GM12878 (cell line): ENCODE results near the gene PBOV1. TPM values are rescaled to one million over a fixed set of nuclear protein-coding genes. Genes with fewer than 3 reads are reported as not detected.

Experiments used
- ATAC-seq: fragments of 200-7000 bp; cut with Tn5 transposase; 3 replicates; pipeline ENCODE4 v1.9.1; 2020; ENCODE audit warnings: mild to moderate bottlenecking, moderate library complexity
- BruUV-seq: library from RNA; stranded (reverse); fragments of 400-500 nt; replicated peaks from 2 replicates; lab custom pipeline; 2021; lab: Mats Ljungman, UMichigan
- CTCF ChIA-PET: fragments of 300-600 bp; sonication (Branson Sonifier 250); formaldehyde crosslinking; extraction: SDS; loops from one replicate; lab custom pipeline; 2021; ENCODE audit warnings: inconsistent platforms; lab: Yijun Ruan, JAX
- POLR2A ChIA-PET: fragments of 350-600 bp; formaldehyde crosslinking; extraction: SDS; loops from one replicate; lab custom pipeline; 2021; ENCODE audit warnings: inconsistent platforms; lab: Charles Lee
- RAD21 ChIA-PET: fragments of 300-600 bp; sonication (Branson Sonifier 250); formaldehyde crosslinking; loops from one replicate; lab custom pipeline; 2023; ENCODE audit warnings: antibody characterized with exemption; ENCODE audit not compliant: unreplicated experiment; lab: Charles Lee
- SMC1A ChIA-PET: fragments of 300-600 bp; sonication (Branson Sonifier 250); formaldehyde crosslinking; loops from one replicate; lab custom pipeline; 2023; ENCODE audit not compliant: unreplicated experiment, uncharacterized antibody; lab: Charles Lee
- DNase-seq: peaks from one replicate; pipeline ENCODE4 v3.0.0-alpha.2; 2011; ENCODE audit warnings: low read depth, low spot score
- FAIRE-seq: peaks from 3 replicates; lab custom pipeline; 2011; peaks lifted over from hg19 to GRCh38; lab: Jason Lieb, UNC
- H2AFZ ChIP-seq: 2 replicates; pipeline ENCODE4 v1.6.0; 2011; ENCODE audit warnings: low read depth, low read length, control low read depth; ENCODE audit not compliant: control insufficient read depth
- H3K27ac ChIP-seq: 2 replicates; pipeline ENCODE4 v1.5.1; 2011; ENCODE audit warnings: control low read depth; ENCODE audit not compliant: control insufficient read depth, insufficient read depth
- H3K27me3 ChIP-seq, 2 experiments: replicated peaks in 1 of 2; 2 replicates each; pipeline versions ENCODE4 v1.6.0 to v1.6.1; 2011; ENCODE audit warnings: low read length in 1 of 2; ENCODE audit not compliant: control insufficient read depth in 2 of 2, insufficient read depth in 2 of 2
- H3K36me3 ChIP-seq, 2 experiments: 2 replicates each; pipeline ENCODE4 v1.5.1; 2011; ENCODE audit warnings: low read length in 1 of 2; ENCODE audit not compliant: control insufficient read depth in 2 of 2, insufficient read depth in 2 of 2
- H3K4me1 ChIP-seq: 2 replicates; pipeline ENCODE4 v1.6.1; 2011; ENCODE audit warnings: mild to moderate bottlenecking, low read length, moderate library complexity, mixed read lengths; ENCODE audit not compliant: control insufficient read depth, insufficient read depth
- H3K4me2 ChIP-seq: 2 replicates; pipeline ENCODE4 v1.6.0; 2011; ENCODE audit warnings: control low read depth; ENCODE audit not compliant: control insufficient read depth, insufficient read depth
- H3K4me3 ChIP-seq: fragments of 200-600 bp; sonication (generic); 2 replicates; pipeline ENCODE4 v1.5.1; 2016
- H3K79me2 ChIP-seq: 2 replicates; pipeline ENCODE4 v1.6.0; 2011; ENCODE audit warnings: low read length; ENCODE audit not compliant: control insufficient read depth, insufficient read depth
- H3K9ac ChIP-seq: 2 replicates; pipeline ENCODE4 v1.8.0; 2011; ENCODE audit warnings: low read length, control low read depth, mixed read lengths; ENCODE audit not compliant: control insufficient read depth, insufficient read depth
- H3K9me3 ChIP-seq: replicated peaks from 3 replicates; pipeline ENCODE4 v1.5.1; 2011; ENCODE audit warnings: mild to moderate bottlenecking, low read length; ENCODE audit not compliant: control insufficient read depth, insufficient read depth
- H4K20me1 ChIP-seq: 2 replicates; pipeline ENCODE4 v1.6.0; 2011; ENCODE audit not compliant: control insufficient read depth, insufficient read depth
- ASH2L ChIP-seq: fragments of 300-600, 200-600 bp; sonication (generic); IDR thresholded peaks from 2 replicates; pipeline ENCODE4 v1.6.1; 2017; ENCODE audit warnings: low read depth, mild to moderate bottlenecking, borderline replicate concordance
- EGR1 ChIP-seq, 2 experiments: IDR thresholded peaks; 1 replicate in 1 of 2; 2 replicates in 1 of 2; pipeline ENCODE4 v1.6.1; 2011 to 2012; ENCODE audit warnings: low read depth in 2 of 2, low read length in 2 of 2, borderline replicate concordance in 1 of 2, mild to moderate bottlenecking in 1 of 2, moderate library complexity in 1 of 2
- FOXM1 ChIP-seq: IDR thresholded peaks from 2 replicates; pipeline ENCODE4 v1.6.1; 2012; ENCODE audit warnings: low read depth, mild to moderate bottlenecking, inconsistent platforms, low read length, moderate library complexity
- IKZF1 ChIP-seq: fragments of 450-650 bp; conservative IDR thresholded peaks from 2 replicates; pipeline ENCODE4 v1.6.1; 2017; ENCODE audit warnings: antibody characterized with exemption, mild to moderate bottlenecking
- MYB ChIP-seq: fragments of 150-350 bp; IDR thresholded peaks from 2 replicates; pipeline ENCODE4 v1.6.1; 2014; ENCODE audit warnings: mild to moderate bottlenecking, low read depth, low read length, borderline replicate concordance
- NBN ChIP-seq: fragments of 450-650 bp; IDR thresholded peaks from 2 replicates; pipeline ENCODE4 v1.6.1; 2016
- NFIC ChIP-seq: IDR thresholded peaks from 2 replicates; pipeline ENCODE4 v1.6.1; 2012; ENCODE audit warnings: low read depth, mild to moderate bottlenecking, inconsistent platforms, low read length, moderate library complexity
- POLR2A ChIP-seq: IDR thresholded peaks from 2 replicates; pipeline ENCODE4 v1.6.1; 2011; ENCODE audit warnings: low read depth, mild to moderate bottlenecking, low read length
- RCOR1 ChIP-seq: conservative IDR thresholded peaks from 2 replicates; pipeline ENCODE4 v1.6.1; 2012; ENCODE audit warnings: low read depth, low read length, improper control_type of control experiment
- SMAD5 ChIP-seq: IDR thresholded peaks from 2 replicates; pipeline ENCODE4 v1.6.1; 2016; ENCODE audit warnings: antibody characterized with exemption, low read depth
- TCF12 ChIP-seq: IDR thresholded peaks from 2 replicates; pipeline ENCODE4 v1.6.1; 2011; ENCODE audit warnings: low read depth, mild to moderate bottlenecking, low read length
- ZSCAN29 ChIP-seq: fragments of 450-650 bp; IDR thresholded peaks from 2 replicates; pipeline ENCODE4 v1.6.1; 2017; ENCODE audit warnings: mild to moderate bottlenecking, moderate library complexity
- whole genome bisulfite sequencing: methylation state at CpG from one replicate; pipeline ENCODE4 v1.1.6; 2016; ENCODE audit warnings: low lambda C conversion rate; ENCODE audit not compliant: insufficient replicate concordance, insufficient coverage; ENCODE audit errors: missing lambda C conversion rate; 5-methylcytosine and 5-hydroxymethylcytosine counted together
- in situ Hi-C: fragments of 300-500 bp; cut with MboI; formaldehyde crosslinking; loops from 9 replicates; pipeline ENCODE4 v1.14.3; 2018; ENCODE audit warnings: mixed read lengths
- intact Hi-C: fragments of 100-400 bp; cut with micrococcal nuclease; formaldehyde crosslinking; loops from one replicate; pipeline ENCODE4 v1.14.2; 2022; ENCODE audit not compliant: unreplicated experiment
- polyA plus RNA-seq, 11 experiments: library from polyadenylated mRNA; depleted of rRNA in 4 of 11; unstranded in 6 of 11; stranded (reverse) in 5 of 11; fragments of >200 nt; fragmentation: Nextera tagmentation in 4 of 11; fragmentation: Illumina TruSeq in 1 of 11; extraction: Ambion mirVana in 4 of 11; extraction: Trizol in 1 of 11; gene quantifications; 1 replicate in 1 of 11; 2 replicates in 10 of 11; pipeline versions ENCODE4 v1.2.1 to v1.2.3, GENCODE V29; 2011 to 2016; ENCODE audit warnings: inconsistent platforms in 2 of 11, missing spikeins in 2 of 11, low read depth in 1 of 11
- total RNA-seq, 4 experiments: library from RNA; depleted of rRNA in 3 of 4; stranded (reverse); fragments of >200 nt in 3 of 4; fragmentation: Illumina TruSeq in 1 of 4; extraction: Trizol in 1 of 4; gene quantifications; 2 replicates each; pipeline versions ENCODE4 v1.2.1 to v1.2.3, GENCODE V29; 2013 to 2021
- TF ChIP-seq, protein P1 (sequence below): IDR thresholded peaks from 2 replicates; pipeline ENCODE4 v1.6.1; 2012; ENCODE audit warnings: low read depth, low read length, improper control_type of control experiment
- TF ChIP-seq, protein P2 (sequence below): IDR thresholded peaks from 2 replicates; pipeline ENCODE4 v1.6.1; 2011; ENCODE audit warnings: mild to moderate bottlenecking, low read depth, low read length, moderate library complexity; ENCODE audit not compliant: insufficient replicate concordance

Gene PBOV1
- total and polyA plus RNA-seq, 10 of the 15 experiments (the other 5 are each of a cell fraction or from before 2014, with no cell fraction given): not detected

DNA sequence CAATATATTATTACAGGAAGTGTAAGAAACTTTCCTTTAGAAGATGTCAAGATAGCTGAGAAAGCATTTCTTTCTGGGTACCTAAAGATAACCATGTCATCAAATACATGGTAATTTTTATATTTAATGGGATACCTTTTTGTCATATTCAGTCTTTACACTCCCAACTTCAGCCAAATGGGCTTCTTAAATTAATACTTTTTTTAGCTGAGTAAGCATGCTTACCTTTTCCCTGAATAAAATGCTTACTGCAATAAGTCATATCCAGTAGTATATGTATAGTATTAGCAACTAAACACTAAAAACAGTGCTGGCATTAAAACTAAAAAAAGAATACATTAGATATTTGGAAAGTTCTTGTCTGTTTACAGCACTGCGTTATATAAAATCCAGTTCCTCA lies 17.4 kb upstream of the PBOV1 start (continued):
- TF ChIP-seq MYB: no peak
- TF ChIP-seq, all 136 proteins: peak for 0

GRCh38 chr6:138235205-138235604 lies 16.9 kb upstream of the PBOV1 start:
- H3K4me3 ChIP-seq: no peak overlapping the region
- ChIA-PET RAD21 (no interaction called here), POLR2A (interaction anchor here (0.8 kb wide), 1 partner anchor 1290 kb away, joined by 5 read pairs; no protein-coding TSS in a partner anchor), CTCF (interaction anchor here (0.6 to 1.2 kb wide), 4 partner anchors 11 to 273 kb away, joined by 3 read pairs; no protein-coding TSS in a partner anchor), SMC1A (interaction anchor here (1.0 kb wide), 1 partner anchor 19 kb away, joined by 3 read pairs; no protein-coding TSS in a partner anchor)
- no peak for TF ChIP-seq FOXM1
- TF ChIP-seq, all 136 proteins: peak for 0
- no peaks in the 10 kb centered on the region for H3K9me3 ChIP-seq
- in situ Hi-C loops: no loop called here
- H3K36me3 ChIP-seq: no peaks in the 10 kb centered on the region
- no peaks in the 10 kb centered on the region for H4K20me1 ChIP-seq
- WGBS: 0% methylated on average over 1 of the region's 1 CpG
- no peak for FAIRE-seq
- intact Hi-C loops: no loop called here
- 0 out of 2 replicates have a peak, but pooled peaks cover 2% of the 10 kb centered on the region for H3K4me1 ChIP-seq
- H3K27me3 ChIP-seq: peaks cover 1 to 3% of the 10 kb centered on the region in 2 experiments; a peak in 2 of 4 replicates
- no peak overlapping the region for H3K9ac ChIP-seq
- H3K27ac ChIP-seq: no peak overlapping the region
- H3K79me2 ChIP-seq: no peaks in the 10 kb centered on the region
- BruUV-seq: no TSS peak
- ATAC-seq: no peak
- DNase-seq: no peak
- H3K4me2 ChIP-seq: no peak overlapping the region
- H2AFZ ChIP-seq: no peak overlapping the region

- SMC1A ChIA-PET: interaction anchor here (1.1 kb wide), 1 partner anchor 8 kb away, joined by 3 read pairs; no protein-coding TSS in a partner anchor
- Histone ChIP-seq H3K79me2 (no peaks in the 10 kb centered on the region), H3K27ac (no peak overlapping the region), H3K27me3 (peaks cover 1 to 3% of the 10 kb centered on the region in 2 experiments; a peak in 2 of 4 replicates), H3K4me3 (no peak overlapping the region), H3K4me2 (no peak overlapping the region), H3K9me3 (no peaks in the 10 kb centered on the region), H2AFZ (no peak overlapping the region), H3K9ac (no peak overlapping the region), H3K36me3 (no peaks in the 10 kb centered on the region), H3K4me1 (0 out of 2 replicates have a peak, but pooled peaks cover 2% of the 10 kb centered on the region), H4K20me1 (no peaks in the 10 kb centered on the region)
- in situ Hi-C loops (no loop called here), intact Hi-C loops (no loop called here)
- ATAC-seq (no peak), DNase-seq (no peak), FAIRE-seq (peak; percentile 31)
- RAD21 ChIA-PET: no interaction called here
- BruUV-seq: no TSS peak
- WGBS: 0% methylated on average over 2 of the region's 2 CpGs
- POLR2A ChIA-PET: interaction anchor here (0.8 kb wide), 1 partner anchor 1289 kb away, joined by 5 read pairs; no protein-coding TSS in a partner anchor
- CTCF ChIA-PET: interaction anchor here (0.7 to 1.0 kb wide), 2 partner anchors 13 to 118 kb away, joined by 3 read pairs; no protein-coding TSS in a partner anchor
- TF ChIP-seq, protein P1, sequence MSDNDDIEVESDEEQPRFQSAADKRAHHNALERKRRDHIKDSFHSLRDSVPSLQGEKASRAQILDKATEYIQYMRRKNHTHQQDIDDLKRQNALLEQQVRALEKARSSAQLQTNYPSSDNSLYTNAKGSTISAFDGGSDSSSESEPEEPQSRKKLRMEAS: no peak
- TF ChIP-seq POLR2A (no peak), MYB (no peak), ASH2L (no peak), NBN (no peak), EGR1 (IDR thresholded peaks at IDR 0.05; ENCODE audit: borderline replicate concordance in 1 of 2, low read depth in 2 of 2, low read length in 2 of 2) (no peak), IKZF1 (no peak), TCF12 (no peak), SMAD5 (no peak), ZSCAN29 (no peak), NFIC (no peak), RCOR1 (no peak)
- TF ChIP-seq, protein P2, sequence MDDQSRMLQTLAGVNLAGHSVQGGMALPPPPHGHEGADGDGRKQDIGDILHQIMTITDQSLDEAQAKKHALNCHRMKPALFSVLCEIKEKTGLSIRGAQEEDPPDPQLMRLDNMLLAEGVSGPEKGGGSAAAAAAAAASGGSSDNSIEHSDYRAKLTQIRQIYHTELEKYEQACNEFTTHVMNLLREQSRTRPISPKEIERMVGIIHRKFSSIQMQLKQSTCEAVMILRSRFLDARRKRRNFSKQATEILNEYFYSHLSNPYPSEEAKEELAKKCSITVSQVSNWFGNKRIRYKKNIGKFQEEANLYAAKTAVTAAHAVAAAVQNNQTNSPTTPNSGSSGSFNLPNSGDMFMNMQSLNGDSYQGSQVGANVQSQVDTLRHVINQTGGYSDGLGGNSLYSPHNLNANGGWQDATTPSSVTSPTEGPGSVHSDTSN: no peak
Measured at GRCh38 chr6:138234363-138234762, 16.1 kb upstream of the PBOV1 start.
